ENCODE measurements around the gene PSME4.

The PSME4 gene

GRCh38 chr2:53989210-53989862 lies 18.5 kb upstream of the PSME4 start:
- Mint-ChIP-seq H3K36me3 (ENCODE audit: low read depth) (peaks cover 16% of the 10 kb centered on the region), H3K27ac (no peak overlapping the region), H3K4me1 (peaks cover 12% of the 10 kb centered on the region), H3K27me3 (ENCODE audit: low read depth) (no peaks in the 10 kb centered on the region), H3K9me3 (no peaks in the 10 kb centered on the region), H3K4me3 (no peak overlapping the region)
- TF ChIP-seq CTCF (IDR thresholded peaks at IDR 0.05; ENCODE audit: unreplicated experiment in 3 of 3), result no peak

GRCh38 chr2:53987336-53987921 lies 16.6 kb upstream of the PSME4 start:
- Mint-ChIP-seq H3K4me1 (peaks cover 12% of the 10 kb centered on the region), H3K36me3 (ENCODE audit: low read depth) (peaks cover 27% of the 10 kb centered on the region), H3K27me3 (ENCODE audit: low read depth) (no peaks in the 10 kb centered on the region), H3K9me3 (no peaks in the 10 kb centered on the region), H3K27ac (peak overlapping the region; percentile 58 to 93 (median 80)), H3K4me3 (no peak overlapping the region)
- TF ChIP-seq CTCF (IDR thresholded peaks at IDR 0.05; ENCODE audit: unreplicated experiment in 3 of 3), result no peak

- Mint-ChIP-seq H3K9me3 (no peaks in the 10 kb centered on the region), H3K4me1 (peaks cover 12% of the 10 kb centered on the region), H3K27me3 (ENCODE audit: low read depth) (no peaks in the 10 kb centered on the region), H3K27ac (no peak overlapping the region), H3K36me3 (ENCODE audit: low read depth) (peaks cover 39% of the 10 kb centered on the region), H3K4me3 (no peak overlapping the region)
- no peak for TF ChIP-seq CTCF (IDR thresholded peaks at IDR 0.05; ENCODE audit: unreplicated experiment in 3 of 3)
Measured at GRCh38 chr2:53985646-53986045, 14.9 kb upstream of the PSME4 start.

DNA sequence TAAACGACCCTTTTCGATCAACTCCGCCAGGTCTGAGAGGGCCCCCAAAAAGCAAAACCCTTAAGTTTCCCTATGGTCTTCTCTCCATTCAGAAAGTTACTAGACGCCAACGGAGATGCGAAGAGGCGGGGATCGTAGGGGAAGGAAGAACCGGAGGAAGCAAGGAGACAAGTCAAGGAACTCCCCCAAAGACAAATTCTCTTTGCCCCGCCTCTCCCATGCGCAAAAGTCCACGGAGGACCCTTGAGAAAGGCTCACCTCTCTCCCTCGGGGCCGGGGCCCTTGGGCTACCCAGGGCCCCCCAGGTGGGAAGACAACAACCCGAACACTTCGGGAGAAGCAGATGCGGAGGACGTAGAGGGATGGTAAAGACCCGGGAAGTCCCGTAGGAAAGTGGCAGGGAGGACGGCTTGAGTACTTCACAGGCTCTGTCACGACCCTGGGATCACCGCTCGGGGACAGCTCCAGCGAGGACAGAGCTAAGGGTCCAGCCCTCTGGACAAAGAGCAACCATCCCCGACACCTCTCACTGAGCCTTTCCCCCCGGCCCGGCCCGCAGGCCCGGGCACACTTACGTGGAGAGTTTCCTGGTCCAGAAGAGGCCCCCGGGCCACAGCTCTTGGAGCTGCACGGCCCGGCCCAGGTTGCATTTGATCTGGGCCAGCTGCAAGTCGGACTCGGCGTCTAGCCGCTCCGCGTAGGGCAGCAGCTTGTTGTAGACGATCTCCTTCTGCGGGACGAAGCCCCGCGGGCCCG lies 647 bp downstream of the PSME4 start:
- Mint-ChIP-seq H3K27ac (peak overlapping the region; percentile 82 to 92 (median 86)), H3K4me1 (peaks cover 35% of the 10 kb centered on the region), H3K4me3 (peak overlapping the region; percentile 90 to 93 (median 91)), H3K9me3 (no peaks in the 10 kb centered on the region), H3K36me3 (ENCODE audit: low read depth) (peaks cover 27% of the 10 kb centered on the region), H3K27me3 (ENCODE audit: low read depth) (no peaks in the 10 kb centered on the region)
- TF ChIP-seq CTCF (IDR thresholded peaks at IDR 0.05; ENCODE audit: unreplicated experiment in 3 of 3), result no peak

- Mint-ChIP-seq H3K27me3 (ENCODE audit: low read depth) (no peaks in the 10 kb centered on the region), H3K4me3 (peak overlapping the region; percentile 90 to 93 (median 91)), H3K27ac (peak overlapping the region; percentile 82 to 92 (median 86)), H3K4me1 (peaks cover 41% of the 10 kb centered on the region), H3K36me3 (ENCODE audit: low read depth) (peaks cover 22% of the 10 kb centered on the region), H3K9me3 (no peaks in the 10 kb centered on the region)
- no peak for TF ChIP-seq CTCF (IDR thresholded peaks at IDR 0.05; ENCODE audit: unreplicated experiment in 3 of 3)
Measured at GRCh38 chr2:53969285-53969967, 1.4 kb downstream of the PSME4 start.
